ENCODE data around the gene PKN3. TPM values are rescaled to one million over a fixed set of nuclear protein-coding genes. Genes with fewer than 3 reads are reported as not detected.
A peak's percentile ranks its signal among the peaks of the same experiment; 100 is the strongest.

PKN3 gene
- total and polyA plus RNA-seq, 2 of the 13 experiments (the other 11 are each of a cell fraction or from before 2014, with no cell fraction given), result 10.5 to 13.2 TPM

DNA sequence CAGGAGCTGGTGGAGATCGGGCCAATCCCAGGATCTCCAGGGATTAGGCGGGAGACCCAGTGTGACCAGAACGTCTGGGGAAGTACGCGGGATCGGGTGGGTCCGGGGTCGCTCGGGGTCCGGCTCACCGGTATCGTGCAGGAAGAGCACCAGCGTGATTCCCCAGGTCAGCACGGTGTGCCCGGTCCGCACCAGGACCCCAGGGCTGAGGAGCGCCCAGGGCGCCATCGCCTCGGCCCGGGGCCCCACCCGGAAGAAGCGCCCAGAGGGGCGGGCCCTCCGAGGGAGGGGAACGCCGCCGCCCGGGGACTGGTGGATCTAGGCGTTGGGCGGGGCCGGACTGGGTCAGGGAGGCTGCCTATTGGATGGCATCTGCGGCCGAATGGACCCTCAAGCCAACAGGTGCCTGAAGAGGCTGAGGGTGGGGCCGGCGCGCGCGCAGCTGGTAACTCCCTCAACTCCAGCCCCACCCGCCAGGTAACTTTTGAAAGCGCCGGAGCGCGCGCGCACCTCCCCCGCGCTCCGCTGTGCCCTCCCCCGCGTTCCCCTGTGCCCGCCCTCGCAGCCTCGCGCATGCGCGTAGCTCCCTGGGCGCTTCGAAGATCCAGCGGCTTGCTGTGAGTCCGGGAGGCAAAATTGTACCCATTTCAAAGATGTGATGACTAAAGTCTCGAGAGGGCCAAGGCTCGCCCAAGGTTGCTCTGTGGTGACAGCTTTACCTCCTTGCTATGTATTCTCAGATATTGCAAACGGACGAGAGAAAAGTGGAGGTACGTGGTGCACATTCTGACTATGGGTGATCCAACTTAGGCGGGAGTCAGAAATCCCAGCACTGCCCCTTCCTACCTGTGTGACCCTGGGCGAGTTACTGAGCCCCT lies 21.8 kb downstream of the PKN3 start, which contains the start of gene ZDHHC12 (continued):
- TF ChIP-seq PRPF4 (IDR thresholded peaks at IDR 0.05; ENCODE audit: low read depth, low read length, poor library complexity, severe bottlenecking), result no peak
- TF ChIP-seq YY1 (IDR thresholded peaks at IDR 0.05; ENCODE audit: insufficient read depth, insufficient replicate concordance, low read depth, low read length), result peak; percentile 89
- peak; percentile 95 for TF ChIP-seq NFYB (CRISPR knock-in tag; IDR thresholded peaks at IDR 0.05)
- peak; percentile 100 for TF ChIP-seq ZNF629 (CRISPR knock-in tag; conservative IDR thresholded peaks at IDR 0.05)
- TF ChIP-seq MIER3 (CRISPR knock-in tag; IDR thresholded peaks at IDR 0.05; ENCODE audit: borderline replicate concordance), result no peak
- TF ChIP-seq ZBTB26 (CRISPR knock-in tag; IDR thresholded peaks at IDR 0.05; ENCODE audit: borderline replicate concordance), result no peak; the same call in 1 of the 2 replicates
- TF ChIP-seq MBD4 (IDR thresholded peaks at IDR 0.05; ENCODE audit: borderline replicate concordance, low read length), result no peak
- no peak for TF ChIP-seq MZF1 (CRISPR knock-in tag; IDR thresholded peaks at IDR 0.05; ENCODE audit: borderline replicate concordance)
- TF ChIP-seq ASH2L (IDR thresholded peaks at IDR 0.05; ENCODE audit: insufficient read length, low read depth, low read length), result no peak
- TF ChIP-seq HNRNPH1 (optimal IDR thresholded peaks at IDR 0.05; ENCODE audit: low read depth, low read length), result no peak
- TF ChIP-seq, protein P1, sequence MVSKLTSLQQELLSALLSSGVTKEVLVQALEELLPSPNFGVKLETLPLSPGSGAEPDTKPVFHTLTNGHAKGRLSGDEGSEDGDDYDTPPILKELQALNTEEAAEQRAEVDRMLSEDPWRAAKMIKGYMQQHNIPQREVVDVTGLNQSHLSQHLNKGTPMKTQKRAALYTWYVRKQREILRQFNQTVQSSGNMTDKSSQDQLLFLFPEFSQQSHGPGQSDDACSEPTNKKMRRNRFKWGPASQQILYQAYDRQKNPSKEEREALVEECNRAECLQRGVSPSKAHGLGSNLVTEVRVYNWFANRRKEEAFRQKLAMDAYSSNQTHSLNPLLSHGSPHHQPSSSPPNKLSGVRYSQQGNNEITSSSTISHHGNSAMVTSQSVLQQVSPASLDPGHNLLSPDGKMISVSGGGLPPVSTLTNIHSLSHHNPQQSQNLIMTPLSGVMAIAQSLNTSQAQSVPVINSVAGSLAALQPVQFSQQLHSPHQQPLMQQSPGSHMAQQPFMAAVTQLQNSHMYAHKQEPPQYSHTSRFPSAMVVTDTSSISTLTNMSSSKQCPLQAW (CRISPR knock-in tag; IDR thresholded peaks at IDR 0.05), result peak; percentile 56; the same call in 1 of the 2 replicates
- no peak for TF ChIP-seq RNF219 (CRISPR knock-in tag; IDR thresholded peaks at IDR 0.05)
- TF ChIP-seq, protein P2, sequence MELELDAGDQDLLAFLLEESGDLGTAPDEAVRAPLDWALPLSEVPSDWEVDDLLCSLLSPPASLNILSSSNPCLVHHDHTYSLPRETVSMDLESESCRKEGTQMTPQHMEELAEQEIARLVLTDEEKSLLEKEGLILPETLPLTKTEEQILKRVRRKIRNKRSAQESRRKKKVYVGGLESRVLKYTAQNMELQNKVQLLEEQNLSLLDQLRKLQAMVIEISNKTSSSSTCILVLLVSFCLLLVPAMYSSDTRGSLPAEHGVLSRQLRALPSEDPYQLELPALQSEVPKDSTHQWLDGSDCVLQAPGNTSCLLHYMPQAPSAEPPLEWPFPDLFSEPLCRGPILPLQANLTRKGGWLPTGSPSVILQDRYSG (CRISPR knock-in tag; IDR thresholded peaks at IDR 0.05), result no peak
- TF ChIP-seq SIN3A (IDR thresholded peaks at IDR 0.05; ENCODE audit: borderline replicate concordance, low read depth, low read length), result peak; percentile 30; the same call in 1 of the 2 replicates
- peak; percentile 62; the same call in 1 of the 2 replicates for TF ChIP-seq ATF7-NPFF (CRISPR knock-in tag; IDR thresholded peaks at IDR 0.05; ENCODE audit: low read depth)
- peak; percentile 43; the same call in 1 of the 2 replicates for TF ChIP-seq CBX5 (CRISPR knock-in tag; IDR thresholded peaks at IDR 0.05; ENCODE audit: borderline replicate concordance)
- TF ChIP-seq ZNF296 (CRISPR knock-in tag; conservative IDR thresholded peaks at IDR 0.05), result no peak
- no peak for TF ChIP-seq ZNF678 (CRISPR knock-in tag; IDR thresholded peaks at IDR 0.05)
- no peak for TF ChIP-seq FOXA3 (CRISPR knock-in tag; IDR thresholded peaks at IDR 0.05)
- 0 out of 2 replicates have a peak, but pooled peaks have one; percentile 32 for TF ChIP-seq RAD21 (CRISPR knock-in tag; IDR thresholded peaks at IDR 0.05)
- no peak for TF ChIP-seq ZNF34 (CRISPR knock-in tag; IDR thresholded peaks at IDR 0.05; ENCODE audit: borderline replicate concordance)
